GM12865 (cell line): ENCODE measurements around the gene TMEM244.
"Not testable (repeated sequence)": the region's sequence is repeated elsewhere in the genome, so short reads cannot be mapped to it uniquely, and the experiment has no call there.

Experiments
- DNase-seq: peaks from one replicate; pipeline ENCODE4 v3.0.0; 2010; ENCODE audit warnings: low read depth
- H3K4me3 ChIP-seq: 2 replicates; pipeline ENCODE4 v1.5.1; 2011; ENCODE audit warnings: mild to moderate bottlenecking, low read depth, low read length, control low read depth
- CTCF ChIP-seq: IDR thresholded peaks from 2 replicates; pipeline ENCODE4 v1.5.1; 2011; ENCODE audit warnings: low read length, control low read depth, low read depth, inconsistent platforms; ENCODE audit not compliant: insufficient read depth; ENCODE audit errors: missing control alignments

Gene TMEM244

GRCh38 chr6:129884211-129884610 is 23.1 kb upstream of the TMEM244 start:
- no peak overlapping the region for H3K4me3 ChIP-seq
- no peak for TF ChIP-seq CTCF
- no peak for DNase-seq

GRCh38 chr6:129882510-129883023 is 21.5 kb upstream of the TMEM244 start:
- no peak for TF ChIP-seq CTCF
- DNase-seq: peak; percentile 82
- peak overlapping the region; percentile 27 for H3K4me3 ChIP-seq

- not testable (repeated sequence) for DNase-seq, H3K4me3 ChIP-seq
Measured at GRCh38 chr6:129877894-129878293, 16.8 kb upstream of the TMEM244 start.

- peak; percentile 41 for DNase-seq
- H3K4me3 ChIP-seq: no peak overlapping the region
- TF ChIP-seq CTCF: no peak
Measured at GRCh38 chr6:129875610-129876520, 14.8 kb upstream of the TMEM244 start.

GRCh38 chr6:129874837-129875236 is 13.7 kb upstream of the TMEM244 start:
- DNase-seq: no peak
- H3K4me3 ChIP-seq: no peak overlapping the region
- TF ChIP-seq CTCF: no peak

GRCh38 chr6:129872586-129872985 is 11.5 kb upstream of the TMEM244 start:
- DNase-seq: no peak
- TF ChIP-seq CTCF: no peak
- H3K4me3 ChIP-seq: no peak overlapping the region

- DNase-seq: no peak
- no peak for TF ChIP-seq CTCF
- H3K4me3 ChIP-seq: no peak overlapping the region
Measured at GRCh38 chr6:129871221-129871620, 10.1 kb upstream of the TMEM244 start.
